ENCODE results near the gene EYS. TPM values are rescaled to one million over a fixed set of nuclear protein-coding genes. Genes with fewer than 3 reads are reported as not detected.

The EYS gene
- total and polyA plus RNA-seq, 9 of the 15 experiments (the other 6 are each of a cell fraction or from before 2014, with no cell fraction given), result 0.03 to 0.36 (median 0.10) TPM; not detected in 2

DNA sequence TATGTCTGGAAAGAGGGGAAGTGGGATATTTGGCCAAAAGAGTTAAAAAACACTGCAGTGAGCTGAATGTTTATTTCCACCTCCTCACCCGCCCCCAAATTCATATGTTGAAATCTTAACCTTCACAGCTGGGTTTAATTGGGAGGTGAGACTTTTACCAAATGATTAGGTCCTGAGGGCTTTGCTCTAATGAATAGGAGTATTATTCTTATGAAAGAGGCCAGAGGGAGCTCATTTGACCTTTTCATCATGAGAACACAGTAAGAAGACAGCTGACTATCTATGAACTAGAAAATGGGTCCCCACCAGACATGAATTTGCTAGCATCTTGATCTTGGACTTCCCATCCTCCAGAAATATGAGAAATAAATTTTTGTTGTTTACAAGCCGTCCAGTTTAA lies 1042.5 kb downstream of the EYS start:
- no peak for FAIRE-seq
- POLR2A ChIA-PET, result no interaction called here
- H3K36me3 ChIP-seq (ENCODE audit: control insufficient read depth, insufficient read depth, low read length), result no peaks in the 10 kb centered on the region
- H3K79me2 ChIP-seq (ENCODE audit: control insufficient read depth, insufficient read depth, low read length), result no peaks in the 10 kb centered on the region
- no peak overlapping the region for H3K9ac ChIP-seq (ENCODE audit: insufficient read depth in 1 of 2, low read depth in 2 of 2, low read length in 2 of 2)
- no peak for ATAC-seq
- WGBS (ENCODE audit: insufficient coverage, low coverage, missing lambda C conversion rate), result 3% methylated on average over 2 of the region's 2 CpGs
- H3K27ac ChIP-seq (ENCODE audit: extremely low read depth, low read depth, low read length), result no peak overlapping the region
- TF ChIP-seq HCFC1 (IDR thresholded peaks at IDR 0.05; ENCODE audit: low read depth, low read length) (no peak), FOS (IDR thresholded peaks at IDR 0.05; ENCODE audit: extremely low read depth, insufficient read length) (no peak), ZNF3 (CRISPR knock-in tag; IDR thresholded peaks at IDR 0.05) (no peak), ZBTB17 (CRISPR knock-in tag; IDR thresholded peaks at IDR 0.05) (no peak), SMARCA4 (IDR thresholded peaks at IDR 0.05) (no peak)
- TF ChIP-seq, protein P1, sequence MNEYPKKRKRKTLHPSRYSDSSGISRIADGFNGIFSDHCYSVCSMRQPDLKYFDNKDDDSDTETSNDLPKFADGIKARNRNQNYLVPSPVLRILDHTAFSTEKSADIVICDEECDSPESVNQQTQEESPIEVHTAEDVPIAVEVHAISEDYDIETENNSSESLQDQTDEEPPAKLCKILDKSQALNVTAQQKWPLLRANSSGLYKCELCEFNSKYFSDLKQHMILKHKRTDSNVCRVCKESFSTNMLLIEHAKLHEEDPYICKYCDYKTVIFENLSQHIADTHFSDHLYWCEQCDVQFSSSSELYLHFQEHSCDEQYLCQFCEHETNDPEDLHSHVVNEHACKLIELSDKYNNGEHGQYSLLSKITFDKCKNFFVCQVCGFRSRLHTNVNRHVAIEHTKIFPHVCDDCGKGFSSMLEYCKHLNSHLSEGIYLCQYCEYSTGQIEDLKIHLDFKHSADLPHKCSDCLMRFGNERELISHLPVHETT (CRISPR knock-in tag; conservative IDR thresholded peaks at IDR 0.05 in 1 of 2, IDR thresholded peaks at IDR 0.05 in 1 of 2), result no peak
- TF ChIP-seq, protein P2, sequence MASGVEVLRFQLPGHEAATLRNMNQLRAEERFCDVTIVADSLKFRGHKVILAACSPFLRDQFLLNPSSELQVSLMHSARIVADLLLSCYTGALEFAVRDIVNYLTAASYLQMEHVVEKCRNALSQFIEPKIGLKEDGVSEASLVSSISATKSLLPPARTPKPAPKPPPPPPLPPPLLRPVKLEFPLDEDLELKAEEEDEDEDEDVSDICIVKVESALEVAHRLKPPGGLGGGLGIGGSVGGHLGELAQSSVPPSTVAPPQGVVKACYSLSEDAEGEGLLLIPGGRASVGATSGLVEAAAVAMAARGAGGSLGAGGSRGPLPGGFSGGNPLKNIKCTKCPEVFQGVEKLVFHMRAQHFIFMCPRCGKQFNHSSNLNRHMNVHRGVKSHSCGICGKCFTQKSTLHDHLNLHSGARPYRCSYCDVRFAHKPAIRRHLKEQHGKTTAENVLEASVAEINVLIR (CRISPR knock-in tag; IDR thresholded peaks at IDR 0.05), result no peak
- intact Hi-C loops (cut with micrococcal nuclease), result no loop called here
- H3K4me1 ChIP-seq (replicated peaks in 1 of 2; ENCODE audit: control insufficient read depth in 2 of 2, insufficient read depth in 2 of 2, low read length in 2 of 2), result no peaks in the 10 kb centered on the region
- no peaks in the 10 kb centered on the region for H3K27me3 ChIP-seq (ENCODE audit: control insufficient read depth in 2 of 2, insufficient read depth in 2 of 2, low read length in 2 of 2)
- H3K4me3 ChIP-seq, result no peak overlapping the region
- H2AFZ ChIP-seq (ENCODE audit: low read depth, low read length), result no peak overlapping the region
- H3K4me2 ChIP-seq (ENCODE audit: insufficient read depth, low read length), result no peak overlapping the region
- H3K9me3 ChIP-seq (replicated peaks; ENCODE audit: control insufficient read depth, insufficient read depth, low read depth, low read length), result no peaks in the 10 kb centered on the region
- no TSS peak for BruUV-seq (replicated peaks)
- no peak for DNase-seq (ENCODE audit: extremely low read depth in 1 of 4, low spot score in 3 of 4)
- CTCF ChIA-PET (ENCODE audit: low intra/inter-chr PET ratio), result no interaction called here
- H4K20me1 ChIP-seq (replicated peaks; ENCODE audit: control insufficient read depth, insufficient read depth, low read length), result no peaks in the 10 kb centered on the region
- in situ Hi-C loops (cut with MboI), result no loop called here
- no peaks in the 10 kb centered on the region for H3K9me1 ChIP-seq (ENCODE audit: control insufficient read depth, insufficient read depth, low read length)
